Measurements from ENCODE around the gene PDCD6IP. TPM values are rescaled to one million over a fixed set of nuclear protein-coding genes. Genes with fewer than 3 reads are reported as not detected.
A peak's percentile ranks its signal among the peaks of the same experiment; 100 is the strongest.

The PDCD6IP gene
- total RNA-seq, 1 donor from 2014 or later: 217 TPM

DNA sequence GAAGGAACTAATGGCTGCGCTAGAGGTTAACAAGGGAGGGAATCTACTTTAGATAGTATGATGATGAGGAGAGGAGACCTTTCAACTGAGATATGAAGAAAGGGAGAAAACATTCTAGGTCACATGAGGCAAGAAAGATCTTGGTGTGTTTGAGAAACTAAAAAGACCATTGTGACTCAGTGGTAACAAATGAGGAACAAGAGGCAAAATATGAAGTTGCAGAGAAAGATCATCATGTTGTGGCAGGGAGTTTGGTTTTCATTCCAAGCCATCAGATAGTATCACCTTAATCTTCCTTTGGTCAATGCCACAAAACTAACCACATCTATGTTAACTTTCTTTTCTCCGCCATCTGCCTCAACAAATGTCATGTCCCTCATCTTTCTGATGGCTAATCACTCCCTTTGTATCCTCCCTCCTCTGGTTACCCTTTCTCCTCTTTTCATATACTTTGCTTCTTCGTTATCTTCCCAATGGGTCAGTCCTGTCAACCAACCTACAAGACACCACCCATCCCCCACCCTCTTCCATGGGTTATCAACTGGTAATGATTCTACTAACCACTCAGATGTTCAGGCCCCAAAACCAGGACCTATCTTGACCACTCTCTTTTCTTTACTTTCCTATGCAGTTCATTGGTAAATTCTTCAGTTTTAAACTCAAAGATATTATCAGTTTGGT lies 2.4 kb upstream of the PDCD6IP start:
- DNase-seq (ENCODE audit: extremely low spot score, unreplicated experiment): no peak
- Mint-ChIP-seq H3K4me3 (ENCODE audit: unreplicated experiment) (no peak overlapping the region), H3K27me3 (ENCODE audit: unreplicated experiment) (no peaks in the 10 kb centered on the region)

DNA sequence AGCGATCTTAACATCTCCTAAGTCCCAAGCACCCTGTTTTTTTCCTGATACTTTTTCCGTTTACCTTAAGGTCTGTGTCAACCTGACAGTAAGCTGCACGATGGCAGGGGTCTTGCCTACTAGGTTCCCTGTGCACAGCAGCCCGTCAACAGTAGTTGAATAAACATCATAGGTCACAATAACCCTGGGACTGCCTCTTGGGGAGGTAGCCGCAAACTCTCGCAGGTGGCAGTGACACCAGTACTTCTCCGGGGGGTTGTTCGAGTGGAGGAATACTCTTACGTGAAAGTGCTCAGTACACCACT lies 365 bp upstream of the PDCD6IP start:
- DNase-seq (ENCODE audit: extremely low spot score, unreplicated experiment): no peak
- peak overlapping the region; percentile 93 for H3K4me3 Mint-ChIP-seq (ENCODE audit: unreplicated experiment)
- peaks cover 45% of the 10 kb centered on the region for H3K4me1 Mint-ChIP-seq (ENCODE audit: unreplicated experiment)
- peaks cover 2% of the 10 kb centered on the region for H3K9me3 Mint-ChIP-seq (ENCODE audit: unreplicated experiment)
- H3K27ac Mint-ChIP-seq (ENCODE audit: unreplicated experiment): peak overlapping the region; percentile 95
- TF ChIP-seq, protein P1, sequence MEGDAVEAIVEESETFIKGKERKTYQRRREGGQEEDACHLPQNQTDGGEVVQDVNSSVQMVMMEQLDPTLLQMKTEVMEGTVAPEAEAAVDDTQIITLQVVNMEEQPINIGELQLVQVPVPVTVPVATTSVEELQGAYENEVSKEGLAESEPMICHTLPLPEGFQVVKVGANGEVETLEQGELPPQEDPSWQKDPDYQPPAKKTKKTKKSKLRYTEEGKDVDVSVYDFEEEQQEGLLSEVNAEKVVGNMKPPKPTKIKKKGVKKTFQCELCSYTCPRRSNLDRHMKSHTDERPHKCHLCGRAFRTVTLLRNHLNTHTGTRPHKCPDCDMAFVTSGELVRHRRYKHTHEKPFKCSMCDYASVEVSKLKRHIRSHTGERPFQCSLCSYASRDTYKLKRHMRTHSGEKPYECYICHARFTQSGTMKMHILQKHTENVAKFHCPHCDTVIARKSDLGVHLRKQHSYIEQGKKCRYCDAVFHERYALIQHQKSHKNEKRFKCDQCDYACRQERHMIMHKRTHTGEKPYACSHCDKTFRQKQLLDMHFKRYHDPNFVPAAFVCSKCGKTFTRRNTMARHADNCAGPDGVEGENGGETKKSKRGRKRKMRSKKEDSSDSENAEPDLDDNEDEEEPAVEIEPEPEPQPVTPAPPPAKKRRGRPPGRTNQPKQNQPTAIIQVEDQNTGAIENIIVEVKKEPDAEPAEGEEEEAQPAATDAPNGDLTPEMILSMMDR (IDR thresholded peaks at IDR 0.05): no peak
- no peaks in the 10 kb centered on the region for H3K27me3 Mint-ChIP-seq (ENCODE audit: unreplicated experiment)
- peaks cover 4% of the 10 kb centered on the region for H3K36me3 Mint-ChIP-seq (ENCODE audit: unreplicated experiment)

More for the DNA sequence above, 2.4 kb upstream of the PDCD6IP start:
- TF ChIP-seq, protein P1 (IDR thresholded peaks at IDR 0.05): no peak
- Mint-ChIP-seq H3K36me3 (ENCODE audit: unreplicated experiment) (no peaks in the 10 kb centered on the region), H3K27ac (ENCODE audit: unreplicated experiment) (no peak overlapping the region), H3K9me3 (ENCODE audit: unreplicated experiment) (no peaks in the 10 kb centered on the region), H3K4me1 (ENCODE audit: unreplicated experiment) (peaks cover 31% of the 10 kb centered on the region)

DNA sequence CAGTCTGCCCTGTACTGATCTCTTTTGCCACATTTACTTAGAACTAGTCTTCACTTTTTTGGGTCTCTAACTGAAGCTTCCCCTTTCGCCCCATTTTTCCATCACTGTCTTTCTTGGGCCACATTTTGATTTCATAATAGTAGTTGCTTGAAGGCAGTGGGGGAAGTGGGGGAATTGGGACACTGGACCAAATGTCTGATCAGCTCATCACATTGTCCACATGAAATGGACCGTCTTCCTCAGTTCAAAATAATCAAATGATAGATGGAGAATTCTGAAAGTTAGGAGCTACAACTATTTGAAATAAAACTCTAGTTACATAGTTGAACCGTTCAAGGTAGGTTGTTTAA lies 747 bp downstream of the PDCD6IP start:
- H3K4me3 Mint-ChIP-seq (ENCODE audit: unreplicated experiment): peak overlapping the region; percentile 93
- H3K9me3 Mint-ChIP-seq (ENCODE audit: unreplicated experiment): peaks cover 13% of the 10 kb centered on the region
- H3K27me3 Mint-ChIP-seq (ENCODE audit: unreplicated experiment): no peaks in the 10 kb centered on the region
- H3K36me3 Mint-ChIP-seq (ENCODE audit: unreplicated experiment): peaks cover 14% of the 10 kb centered on the region
- peaks cover 53% of the 10 kb centered on the region for H3K4me1 Mint-ChIP-seq (ENCODE audit: unreplicated experiment)
- peak overlapping the region; percentile 95 for H3K27ac Mint-ChIP-seq (ENCODE audit: unreplicated experiment)
- DNase-seq (ENCODE audit: extremely low spot score, unreplicated experiment): no peak
- TF ChIP-seq, protein P1 (IDR thresholded peaks at IDR 0.05): no peak

DNA sequence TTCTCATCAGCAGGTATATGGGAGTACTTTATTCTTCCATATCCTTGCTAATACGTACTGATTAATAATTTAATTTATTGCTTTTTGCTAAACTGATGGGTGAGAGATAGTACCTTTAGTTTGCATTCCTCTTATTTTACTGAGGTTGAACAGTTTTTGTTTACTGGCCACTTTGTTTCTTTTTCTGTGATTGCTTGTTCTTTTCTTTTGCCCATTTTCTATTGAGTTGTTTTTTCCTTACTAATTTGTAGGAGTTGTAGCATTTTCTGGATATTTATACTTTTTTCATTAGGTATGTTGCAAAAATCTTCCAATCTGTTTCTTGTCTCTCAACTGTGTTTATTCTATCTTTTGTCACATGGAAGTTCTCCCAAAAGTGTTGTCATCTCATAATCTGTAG lies 4.8 kb downstream of the PDCD6IP start:
- Mint-ChIP-seq H3K27me3 (ENCODE audit: unreplicated experiment) (no peaks in the 10 kb centered on the region), H3K36me3 (ENCODE audit: unreplicated experiment) (peaks cover 20% of the 10 kb centered on the region), H3K4me1 (ENCODE audit: unreplicated experiment) (peaks cover 60% of the 10 kb centered on the region), H3K27ac (ENCODE audit: unreplicated experiment) (no peak overlapping the region), H3K4me3 (ENCODE audit: unreplicated experiment) (no peak overlapping the region), H3K9me3 (ENCODE audit: unreplicated experiment) (peaks cover 13% of the 10 kb centered on the region)
- no peak for DNase-seq (ENCODE audit: extremely low spot score, unreplicated experiment)
- TF ChIP-seq, protein P1 (IDR thresholded peaks at IDR 0.05): no peak

DNA sequence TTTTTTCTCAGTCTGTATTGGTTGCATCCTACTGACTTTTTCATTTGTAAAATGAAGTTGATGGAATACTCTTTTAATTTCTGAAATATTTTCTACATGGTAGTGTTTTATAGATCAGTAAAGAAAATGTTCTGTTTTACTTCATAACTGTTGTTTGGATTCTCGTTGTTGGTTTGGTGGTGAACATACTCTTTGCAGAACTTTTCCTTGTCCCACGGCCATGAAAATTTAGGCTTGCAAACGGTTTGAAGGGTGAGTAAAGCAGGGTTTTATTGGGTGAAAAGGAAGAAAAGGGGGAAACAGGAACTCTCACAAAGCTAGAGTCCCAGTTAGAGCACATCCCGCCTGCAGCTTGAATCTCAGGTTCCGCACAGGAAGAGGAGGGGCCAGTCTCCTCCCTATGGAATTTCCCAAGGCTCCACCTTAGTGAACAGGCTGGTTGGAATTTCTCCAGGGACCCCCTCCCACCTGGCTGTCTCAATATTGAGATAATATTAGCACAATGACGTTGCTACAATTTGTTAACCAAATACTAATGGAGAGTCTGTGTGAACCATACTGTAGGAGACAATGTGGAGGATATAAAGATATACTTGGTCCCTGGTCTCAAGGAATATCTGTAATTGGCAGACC lies 5.6 kb downstream of the PDCD6IP start:
- TF ChIP-seq, protein P1 (IDR thresholded peaks at IDR 0.05): no peak
- Mint-ChIP-seq H3K9me3 (ENCODE audit: unreplicated experiment) (peaks cover 13% of the 10 kb centered on the region), H3K4me1 (ENCODE audit: unreplicated experiment) (peaks cover 64% of the 10 kb centered on the region), H3K4me3 (ENCODE audit: unreplicated experiment) (no peak overlapping the region), H3K27me3 (ENCODE audit: unreplicated experiment) (no peaks in the 10 kb centered on the region), H3K36me3 (ENCODE audit: unreplicated experiment) (peaks cover 24% of the 10 kb centered on the region), H3K27ac (ENCODE audit: unreplicated experiment) (no peak overlapping the region)
- no peak for DNase-seq (ENCODE audit: extremely low spot score, unreplicated experiment)
